Muscle of leg (tissue), 11 donors: Measurements from ENCODE around the gene DNA2. TPM values are rescaled to one million over a fixed set of nuclear protein-coding genes. Genes with fewer than 3 reads are reported as not detected.

ENCODE experiments used
- DNase-seq: peaks from one replicate; pipeline ENCODE4 v3.0.0; 2013
- H3K27ac ChIP-seq: one replicate; pipeline ENCODE4 v1.5.1; 2013; ENCODE audit warnings: mild to moderate bottlenecking, low read length, control low read depth
- H3K27me3 ChIP-seq: one replicate; pipeline ENCODE4 v1.6.1; 2013; ENCODE audit warnings: low read length; ENCODE audit not compliant: control insufficient read depth, insufficient read depth
- H3K36me3 ChIP-seq: one replicate; pipeline ENCODE4 v1.6.1; 2013; ENCODE audit warnings: low read length; ENCODE audit not compliant: control insufficient read depth, insufficient read depth
- H3K4me1 ChIP-seq: one replicate; pipeline ENCODE4 v1.6.1; 2013; ENCODE audit warnings: low read length; ENCODE audit not compliant: control insufficient read depth, insufficient read depth
- H3K4me3 ChIP-seq: one replicate; pipeline ENCODE4 v1.5.1; 2013; ENCODE audit warnings: low read length, control low read depth
- H3K9me3 ChIP-seq: replicated peaks from 2 replicates; pipeline ENCODE4 v1.6.1; 2013; ENCODE audit warnings: low read depth, low read length; ENCODE audit not compliant: control insufficient read depth
- WGBS: methylation state at CpG from one replicate; pipeline ENCODE4 v1.1.5; 2013; ENCODE audit warnings: missing lambda C conversion rate; ENCODE audit not compliant: insufficient coverage; 5-methylcytosine and 5-hydroxymethylcytosine counted together
- polyA plus RNA-seq, 8 donors: library from polyadenylated mRNA; unstranded; fragments of 120-200 nt; gene quantifications; one replicate each; pipeline versions ENCODE4 v1.2.1 to v1.2.3, GENCODE V29; 2013; ENCODE audit warnings: inconsistent platforms in 1 of 8, low replicate concordance in 1 of 8; ENCODE audit not compliant: insufficient read length in 8 of 8, insufficient read depth in 1 of 8
- total RNA-seq: library from RNA; stranded (reverse); fragments of 120-200 nt; gene quantifications from one replicate; pipeline ENCODE4 v1.2.4, GENCODE V29; 2013

DNA2 gene
- total and polyA plus RNA-seq, 9 donors, result 3.7 to 9.0 (median 5.3) TPM

GRCh38 chr10:68366600-68366999 lies 105.2 kb downstream of the DNA2 start:
- H3K9me3 ChIP-seq, result peaks cover 3% of the 10 kb centered on the region
- WGBS, result 90% methylated on average over 2 of the region's 5 CpGs
- no peak overlapping the region for H3K4me3 ChIP-seq
- DNase-seq, result no peak
- no peak overlapping the region for H3K27ac ChIP-seq
- H3K27me3 ChIP-seq, result no peaks in the 10 kb centered on the region
- H3K4me1 ChIP-seq, result no peaks in the 10 kb centered on the region
- peaks cover 43% of the 10 kb centered on the region for H3K36me3 ChIP-seq

DNA sequence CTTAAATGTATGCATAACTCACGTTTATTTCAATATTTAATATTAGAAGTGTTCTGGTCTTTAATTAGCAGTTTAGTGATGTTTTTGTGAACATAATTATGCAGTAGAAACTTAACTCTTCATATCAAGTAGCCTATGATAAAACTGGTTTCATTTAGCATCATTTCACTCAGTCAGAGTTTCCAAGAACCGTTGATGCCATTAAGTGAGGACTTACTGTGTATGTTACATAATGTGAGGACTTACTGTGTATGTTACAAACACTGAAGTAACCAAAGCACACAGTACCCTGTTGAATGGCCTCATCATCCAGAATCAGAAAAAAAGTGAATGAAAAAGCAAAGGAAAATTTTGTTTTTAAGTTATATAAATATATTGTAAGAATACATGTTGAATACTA lies 106.2 kb downstream of the DNA2 start:
- no CpG with 5 or more reads among the region's 2 CpGs for WGBS
- H3K4me1 ChIP-seq, result no peaks in the 10 kb centered on the region
- DNase-seq, result no peak
- no peaks in the 10 kb centered on the region for H3K9me3 ChIP-seq
- peaks cover 42% of the 10 kb centered on the region for H3K36me3 ChIP-seq
- H3K4me3 ChIP-seq, result no peak overlapping the region
- no peaks in the 10 kb centered on the region for H3K27me3 ChIP-seq
- no peak overlapping the region for H3K27ac ChIP-seq

- no peak overlapping the region for H3K4me3 ChIP-seq
- H3K36me3 ChIP-seq, result peaks cover 32% of the 10 kb centered on the region
- no peaks in the 10 kb centered on the region for H3K4me1 ChIP-seq
- DNase-seq, result peak; percentile 35
- H3K27me3 ChIP-seq, result no peaks in the 10 kb centered on the region
- 89% methylated on average over 2 of the region's 3 CpGs for WGBS
- H3K9me3 ChIP-seq, result no peaks in the 10 kb centered on the region
- no peak overlapping the region for H3K27ac ChIP-seq
These were observed 107.5 kb downstream of the DNA2 start for GRCh38 chr10:68364101-68364886.

Other genes starting within 250 kb of the DNA2 start
- gene ATOH7, start 239.9 kb downstream of the DNA2 start, total RNA-seq, result 0.13 TPM
- gene ATOH7, start 239.9 kb downstream of the DNA2 start, polyA plus RNA-seq, result under 1 TPM in 2 of 8 donors, not detected in 6; 0.11 TPM
- 17.8 TPM for gene HNRNPH3, start 139.9 kb downstream of the DNA2 start, total RNA-seq
- gene HNRNPH3, start 139.9 kb downstream of the DNA2 start, polyA plus RNA-seq, result 100 to 1,000 TPM; 176 to 214 (median 193) TPM
- 3.9 TPM for gene PBLD, start 139.0 kb downstream of the DNA2 start, total RNA-seq
- 10 to 100 TPM in 2 of 8 donors, 1 to 10 TPM in 6; 4.7 to 20.0 (median 8.0) TPM for gene PBLD, start 139.0 kb downstream of the DNA2 start, polyA plus RNA-seq
- 19.8 TPM for gene RUFY2, start 64.7 kb downstream of the DNA2 start, total RNA-seq
- gene RUFY2, start 64.7 kb downstream of the DNA2 start, polyA plus RNA-seq, result 10 to 100 TPM; 12.0 to 17.3 (median 14.8) TPM
- gene SLC25A16, start 55.5 kb upstream of the DNA2 start, total RNA-seq, result 31.8 TPM
- gene SLC25A16, start 55.5 kb upstream of the DNA2 start, polyA plus RNA-seq, result 10 to 100 TPM in 1 of 8 donors, 1 to 10 TPM in 7; 6.9 to 13.9 (median 8.5) TPM
- 20.6 TPM for gene TET1, start 88.4 kb upstream of the DNA2 start, total RNA-seq
- gene TET1, start 88.4 kb upstream of the DNA2 start, polyA plus RNA-seq, result 10 to 100 TPM in 1 of 8 donors, 1 to 10 TPM in 7; 5.2 to 11.5 (median 9.4) TPM
- gene CCAR1, start 249.3 kb upstream of the DNA2 start, total RNA-seq, result 36.0 TPM
- 10 to 100 TPM; 57.7 to 78.8 (median 71.0) TPM for gene CCAR1, start 249.3 kb upstream of the DNA2 start, polyA plus RNA-seq